Measurements from ENCODE around the gene FRS3. TPM values are rescaled to one million over a fixed set of nuclear protein-coding genes. Genes with fewer than 3 reads are reported as not detected.
"Not testable (repeated sequence)": the region's sequence is repeated elsewhere in the genome, so short reads cannot be mapped to it uniquely, and the experiment has no call there.

Gene FRS3
- total RNA-seq, 4 donors from 2014 or later, result 1.3 to 6.5 (median 4.0) TPM

DNA sequence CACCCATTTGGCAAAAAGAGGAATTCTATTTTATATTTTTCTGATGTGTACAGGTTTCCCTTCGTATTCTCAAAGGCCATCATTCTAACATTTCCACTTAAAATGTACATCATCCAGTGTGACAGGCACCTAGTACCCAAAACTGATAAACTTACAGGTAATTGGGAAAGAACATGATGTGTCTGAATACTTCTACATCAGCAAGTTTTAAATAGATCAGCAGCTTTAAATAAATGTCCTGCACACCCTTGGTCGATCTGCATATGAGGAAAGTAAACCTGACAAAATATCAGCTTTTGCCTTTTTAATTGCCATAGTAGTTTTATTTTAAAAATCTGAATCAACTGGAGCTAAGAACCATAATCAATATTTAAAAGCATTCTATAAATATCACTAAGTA, 34.3 kb upstream of the FRS3 start:
- no peaks in the 10 kb centered on the region for H3K4me1 ChIP-seq
- ATAC-seq, result no peak
- no peak overlapping the region for H3K27ac ChIP-seq
- TF ChIP-seq POLR2A (IDR thresholded peaks at IDR 0.05) (no peak), POLR2AphosphoS5 (IDR thresholded peaks at IDR 0.05) (no peak), EP300 (IDR thresholded peaks at IDR 0.05) (no peak)
- TF ChIP-seq, protein P1, sequence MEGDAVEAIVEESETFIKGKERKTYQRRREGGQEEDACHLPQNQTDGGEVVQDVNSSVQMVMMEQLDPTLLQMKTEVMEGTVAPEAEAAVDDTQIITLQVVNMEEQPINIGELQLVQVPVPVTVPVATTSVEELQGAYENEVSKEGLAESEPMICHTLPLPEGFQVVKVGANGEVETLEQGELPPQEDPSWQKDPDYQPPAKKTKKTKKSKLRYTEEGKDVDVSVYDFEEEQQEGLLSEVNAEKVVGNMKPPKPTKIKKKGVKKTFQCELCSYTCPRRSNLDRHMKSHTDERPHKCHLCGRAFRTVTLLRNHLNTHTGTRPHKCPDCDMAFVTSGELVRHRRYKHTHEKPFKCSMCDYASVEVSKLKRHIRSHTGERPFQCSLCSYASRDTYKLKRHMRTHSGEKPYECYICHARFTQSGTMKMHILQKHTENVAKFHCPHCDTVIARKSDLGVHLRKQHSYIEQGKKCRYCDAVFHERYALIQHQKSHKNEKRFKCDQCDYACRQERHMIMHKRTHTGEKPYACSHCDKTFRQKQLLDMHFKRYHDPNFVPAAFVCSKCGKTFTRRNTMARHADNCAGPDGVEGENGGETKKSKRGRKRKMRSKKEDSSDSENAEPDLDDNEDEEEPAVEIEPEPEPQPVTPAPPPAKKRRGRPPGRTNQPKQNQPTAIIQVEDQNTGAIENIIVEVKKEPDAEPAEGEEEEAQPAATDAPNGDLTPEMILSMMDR (IDR thresholded peaks at IDR 0.05), result no peak
- no peaks in the 10 kb centered on the region for H3K9me3 ChIP-seq
- H3K27me3 ChIP-seq, result no peaks in the 10 kb centered on the region
- 91 to 92% methylated on average over 2 of the region's 2 CpGs for WGBS, 2 donors (ENCODE audit: low coverage in 1 of 2)
- peaks cover 0 to 3% of the 10 kb centered on the region in 2 donors for H3K36me3 ChIP-seq
- H3K4me3 ChIP-seq, result no peak overlapping the region

- ATAC-seq, result no peak
- peaks cover 0 to 3% of the 10 kb centered on the region in 2 donors for H3K36me3 ChIP-seq
- no peak overlapping the region for H3K27ac ChIP-seq
- TF ChIP-seq, protein P1 (IDR thresholded peaks at IDR 0.05), result no peak
- TF ChIP-seq EP300 (IDR thresholded peaks at IDR 0.05) (no peak), POLR2A (IDR thresholded peaks at IDR 0.05) (no peak), POLR2AphosphoS5 (IDR thresholded peaks at IDR 0.05) (no peak)
- no peaks in the 10 kb centered on the region for H3K9me3 ChIP-seq
- WGBS, 2 donors (ENCODE audit: low coverage in 1 of 2), result 76 to 100% methylated on average over 2 of the region's 2 CpGs
- no peaks in the 10 kb centered on the region for H3K27me3 ChIP-seq
- no peak overlapping the region for H3K4me3 ChIP-seq
- H3K4me1 ChIP-seq, result no peaks in the 10 kb centered on the region
Measured at GRCh38 chr6:41813469-41813868, 33.8 kb upstream of the FRS3 start.

DNA sequence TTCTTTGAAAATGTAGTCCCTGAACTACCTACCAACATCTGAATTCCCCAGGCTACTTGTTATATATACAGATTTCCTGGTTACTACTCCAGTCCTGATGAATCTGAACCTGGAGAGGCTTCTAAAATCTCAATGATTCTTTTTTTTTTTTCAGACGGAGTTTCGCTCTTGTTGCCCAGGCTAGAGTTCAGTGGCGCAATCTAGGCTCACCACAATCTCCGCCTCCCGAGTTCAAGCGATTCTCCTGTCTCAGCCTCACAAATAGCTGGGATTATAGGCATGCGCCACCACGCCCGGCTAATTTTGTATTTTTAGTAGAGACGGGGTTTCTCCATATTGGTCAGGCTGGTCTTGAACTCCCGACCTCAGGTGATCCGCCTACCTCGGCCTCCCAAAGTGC, 32.2 kb upstream of the FRS3 start:
- not testable (repeated sequence) for ATAC-seq, H3K36me3 ChIP-seq, H3K4me1 ChIP-seq, H3K27ac ChIP-seq, H3K27me3 ChIP-seq, H3K4me3 ChIP-seq, H3K9me3 ChIP-seq
- WGBS, 2 donors (ENCODE audit: low coverage in 1 of 2), result 92 to 96% methylated on average over 5 to 6 of the region's 13 CpGs

GRCh38 chr6:41811095-41811494, 31.4 kb upstream of the FRS3 start:
- no peak overlapping the region for H3K27ac ChIP-seq
- ATAC-seq, result no peak
- no peak for TF ChIP-seq POLR2A (IDR thresholded peaks at IDR 0.05)
- no peak for TF ChIP-seq EP300 (IDR thresholded peaks at IDR 0.05)
- TF ChIP-seq POLR2AphosphoS5 (IDR thresholded peaks at IDR 0.05), result no peak
- TF ChIP-seq, protein P1 (IDR thresholded peaks at IDR 0.05), result no peak
- H3K9me3 ChIP-seq, result no peaks in the 10 kb centered on the region
- no peaks in the 10 kb centered on the region for H3K4me1 ChIP-seq
- H3K36me3 ChIP-seq, result peaks cover 0 to 11% of the 10 kb centered on the region in 2 donors
- WGBS, 2 donors (ENCODE audit: low coverage in 1 of 2), result 92 to 96% methylated on average over 3 of the region's 3 CpGs
- no peak overlapping the region for H3K4me3 ChIP-seq
- no peaks in the 10 kb centered on the region for H3K27me3 ChIP-seq

- no peak overlapping the region for H3K4me3 ChIP-seq
- H3K36me3 ChIP-seq, result peaks cover 0 to 18% of the 10 kb centered on the region in 2 donors
- H3K27me3 ChIP-seq, result no peaks in the 10 kb centered on the region
- WGBS, 2 donors (ENCODE audit: low coverage in 1 of 2), result 96% methylated on average over 32 of the region's 74 CpGs; no CpG with 5 or more reads in 1 of the 2 donors
- H3K9me3 ChIP-seq, result no peaks in the 10 kb centered on the region
- TF ChIP-seq POLR2A (IDR thresholded peaks at IDR 0.05) (no peak), POLR2AphosphoS5 (IDR thresholded peaks at IDR 0.05) (no peak), EP300 (IDR thresholded peaks at IDR 0.05) (no peak)
- TF ChIP-seq, protein P1 (IDR thresholded peaks at IDR 0.05), result no peak
- no peaks in the 10 kb centered on the region for H3K4me1 ChIP-seq
- ATAC-seq, result no peak
- H3K27ac ChIP-seq, result no peak overlapping the region
Measured at GRCh38 chr6:41805830-41806774, 26.4 kb upstream of the FRS3 start.
